GM21825 (cell line): ENCODE data around the gene SCEL.

Experiments
- ATAC-seq: cut with Tn5 transposase; IDR thresholded peaks from one replicate; pipeline ENCODE4 v1.9.1; 2021; ENCODE audit warnings: mild to moderate bottlenecking, moderate library complexity; ENCODE audit not compliant: unreplicated experiment

SCEL gene

GRCh38 chr13:77521595-77522367 is 13.7 kb upstream of the SCEL start:
- ATAC-seq: no peak

GRCh38 chr13:77522444-77522843 is 13.1 kb upstream of the SCEL start:
- ATAC-seq: no peak

- no peak for ATAC-seq
These were observed 12.1 kb upstream of the SCEL start for GRCh38 chr13:77523386-77523785.

GRCh38 chr13:77523834-77524728 is 11.4 kb upstream of the SCEL start:
- no peak for ATAC-seq

GRCh38 chr13:77528414-77528813 is 7.1 kb upstream of the SCEL start:
- ATAC-seq: no peak

GRCh38 chr13:77528834-77529500 is 6.5 kb upstream of the SCEL start:
- peak; percentile 89 for ATAC-seq

GRCh38 chr13:77529501-77529840 is 6.0 kb upstream of the SCEL start:
- ATAC-seq: no peak

GRCh38 chr13:77530875-77531274 is 4.6 kb upstream of the SCEL start:
- no peak for ATAC-seq

- no peak for ATAC-seq
These were observed 2.5 kb upstream of the SCEL start for GRCh38 chr13:77532983-77533382.

GRCh38 chr13:77533875-77534788 is 1.4 kb upstream of the SCEL start:
- ATAC-seq: no peak

GRCh38 chr13:77536358-77536757 is 852 bp downstream of the SCEL start:
- no peak for ATAC-seq

- ATAC-seq: no peak
These were observed 1.9 kb downstream of the SCEL start for GRCh38 chr13:77537289-77537919.

- ATAC-seq: no peak
These were observed 8.2 kb downstream of the SCEL start for GRCh38 chr13:77543711-77544110.

- no peak for ATAC-seq
These were observed 8.8 kb downstream of the SCEL start for GRCh38 chr13:77544355-77544754.

GRCh38 chr13:77544758-77545338 is 9.3 kb downstream of the SCEL start:
- no peak for ATAC-seq

GRCh38 chr13:77545626-77546412 is 10.3 kb downstream of the SCEL start:
- ATAC-seq: no peak

GRCh38 chr13:77548095-77548494 is 12.6 kb downstream of the SCEL start:
- ATAC-seq: peak; percentile 56

GRCh38 chr13:77548594-77548993 is 13.1 kb downstream of the SCEL start:
- no peak for ATAC-seq

- ATAC-seq: no peak
These were observed 18.6 kb downstream of the SCEL start for GRCh38 chr13:77554069-77554468.
